ENCODE results near the gene PHB1. TPM values are rescaled to one million over a fixed set of nuclear protein-coding genes. Genes with fewer than 3 reads are reported as not detected.

The PHB1 gene
- total RNA-seq, 4 donors from 2014 or later = 68.0 to 100 (median 85.1) TPM

GRCh38 chr17:49434821-49435670, 20.4 kb upstream of the PHB1 start:
- TF ChIP-seq, protein P1, sequence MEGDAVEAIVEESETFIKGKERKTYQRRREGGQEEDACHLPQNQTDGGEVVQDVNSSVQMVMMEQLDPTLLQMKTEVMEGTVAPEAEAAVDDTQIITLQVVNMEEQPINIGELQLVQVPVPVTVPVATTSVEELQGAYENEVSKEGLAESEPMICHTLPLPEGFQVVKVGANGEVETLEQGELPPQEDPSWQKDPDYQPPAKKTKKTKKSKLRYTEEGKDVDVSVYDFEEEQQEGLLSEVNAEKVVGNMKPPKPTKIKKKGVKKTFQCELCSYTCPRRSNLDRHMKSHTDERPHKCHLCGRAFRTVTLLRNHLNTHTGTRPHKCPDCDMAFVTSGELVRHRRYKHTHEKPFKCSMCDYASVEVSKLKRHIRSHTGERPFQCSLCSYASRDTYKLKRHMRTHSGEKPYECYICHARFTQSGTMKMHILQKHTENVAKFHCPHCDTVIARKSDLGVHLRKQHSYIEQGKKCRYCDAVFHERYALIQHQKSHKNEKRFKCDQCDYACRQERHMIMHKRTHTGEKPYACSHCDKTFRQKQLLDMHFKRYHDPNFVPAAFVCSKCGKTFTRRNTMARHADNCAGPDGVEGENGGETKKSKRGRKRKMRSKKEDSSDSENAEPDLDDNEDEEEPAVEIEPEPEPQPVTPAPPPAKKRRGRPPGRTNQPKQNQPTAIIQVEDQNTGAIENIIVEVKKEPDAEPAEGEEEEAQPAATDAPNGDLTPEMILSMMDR (IDR thresholded peaks at IDR 0.05; ENCODE audit: low read depth) = no peak

DNA sequence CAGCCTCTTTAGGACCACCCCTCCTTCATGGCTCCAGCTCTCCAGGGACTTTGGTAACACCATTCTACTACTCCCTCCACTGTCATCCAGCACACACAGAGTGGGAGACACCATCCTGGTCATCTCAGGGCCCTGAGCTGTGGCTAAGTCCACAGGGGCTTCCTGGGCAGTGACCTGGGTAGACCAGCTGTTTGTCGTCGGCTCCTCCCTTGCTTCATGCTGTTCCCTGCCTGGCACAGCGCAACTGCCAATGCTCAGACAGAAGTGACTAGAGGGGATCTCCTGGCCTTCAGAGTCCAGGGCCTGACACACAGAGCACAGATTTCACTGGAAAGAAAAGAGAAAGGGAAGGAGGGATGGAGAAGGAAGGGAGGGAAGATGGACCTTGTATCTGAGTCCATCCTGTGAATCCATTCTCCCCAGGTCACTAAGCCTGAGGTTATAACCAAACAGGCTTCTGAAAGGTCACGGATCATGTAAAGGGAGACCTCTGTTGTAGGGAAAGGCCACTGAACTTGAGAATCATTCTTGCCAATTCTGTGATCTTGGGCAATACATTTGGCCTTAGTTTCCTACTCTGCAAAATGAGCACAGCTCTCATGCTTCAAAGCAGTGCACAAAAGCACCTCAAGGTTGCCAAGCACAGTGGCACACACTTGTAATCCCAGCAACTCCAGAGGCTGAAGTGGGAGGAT, 18.5 kb upstream of the PHB1 start:
- TF ChIP-seq, protein P1 (IDR thresholded peaks at IDR 0.05; ENCODE audit: low read depth) = no peak

GRCh38 chr17:49431743-49432142, 17.1 kb upstream of the PHB1 start:
- TF ChIP-seq, protein P1 (IDR thresholded peaks at IDR 0.05; ENCODE audit: low read depth) = no peak

GRCh38 chr17:49425004-49425286, 10.3 kb upstream of the PHB1 start:
- TF ChIP-seq, protein P1 (IDR thresholded peaks at IDR 0.05; ENCODE audit: low read depth) = no peak

DNA sequence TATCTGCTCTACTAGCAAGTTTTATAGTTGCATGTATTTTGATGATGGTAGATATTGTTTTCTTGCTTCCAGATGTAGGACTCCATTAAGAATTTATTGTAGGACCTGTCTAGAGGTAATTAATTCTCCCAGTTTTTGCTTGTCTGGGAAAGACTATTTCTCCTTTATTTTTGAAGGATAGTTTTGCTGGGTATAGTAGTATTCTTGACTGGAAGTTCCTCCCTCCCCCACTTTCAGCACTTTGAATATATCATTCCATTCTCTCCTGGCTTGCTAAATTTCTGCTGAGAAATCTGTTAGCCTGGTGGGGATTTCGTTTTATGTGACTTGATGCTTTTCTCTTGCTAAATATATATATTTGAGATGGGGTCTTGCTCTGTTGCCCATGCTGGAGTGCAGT, 8.0 kb upstream of the PHB1 start:
- TF ChIP-seq, protein P1 (IDR thresholded peaks at IDR 0.05; ENCODE audit: low read depth) = no peak

- TF ChIP-seq, protein P1 (IDR thresholded peaks at IDR 0.05; ENCODE audit: low read depth) = no peak
These were observed 436 bp downstream of the PHB1 start for GRCh38 chr17:49414271-49414621.

- TF ChIP-seq, protein P1 (IDR thresholded peaks at IDR 0.05; ENCODE audit: low read depth) = no peak
These were observed 5.6 kb downstream of the PHB1 start for GRCh38 chr17:49409066-49409465.

Data from subcutaneous adipose tissue (tissue), 4 donors.